ENCODE measurements around the gene TOP3B.

The TOP3B gene

GRCh38 chr22:21968452-21969129 is 14.0 kb downstream of the TOP3B start:
- 97 to 100% methylated on average over 1 to 5 of the region's 5 CpGs for WGBS, 2 experiments (ENCODE audit: insufficient coverage in 2 of 2)
- H3K4me1 ChIP-seq (ENCODE audit: control insufficient read depth, insufficient read depth, low read length, poor library complexity, severe bottlenecking), result no peaks in the 10 kb centered on the region
- H3K4me3 ChIP-seq (ENCODE audit: extremely low read depth, insufficient read depth, low read length, poor library complexity, severe bottlenecking), result no peak overlapping the region
- no peaks in the 10 kb centered on the region for H3K9me3 ChIP-seq (ENCODE audit: control insufficient read depth, low read length)
- H3K27ac ChIP-seq (ENCODE audit: low read depth, low read length, severe bottlenecking), result no peak overlapping the region
- H3K36me3 ChIP-seq (ENCODE audit: control insufficient read depth, insufficient read depth, low read length), result peaks cover 89% of the 10 kb centered on the region

GRCh38 chr22:21967693-21968271 is 14.8 kb downstream of the TOP3B start:
- 90 to 96% methylated on average over 7 of the region's 7 CpGs for WGBS, 2 experiments (ENCODE audit: insufficient coverage in 2 of 2)
- Histone ChIP-seq H3K4me1 (ENCODE audit: control insufficient read depth, insufficient read depth, low read length, poor library complexity, severe bottlenecking) (no peaks in the 10 kb centered on the region), H3K27ac (ENCODE audit: low read depth, low read length, severe bottlenecking) (no peak overlapping the region), H3K36me3 (ENCODE audit: control insufficient read depth, insufficient read depth, low read length) (peaks cover 88% of the 10 kb centered on the region), H3K4me3 (ENCODE audit: extremely low read depth, insufficient read depth, low read length, poor library complexity, severe bottlenecking) (no peak overlapping the region), H3K9me3 (ENCODE audit: control insufficient read depth, low read length) (no peaks in the 10 kb centered on the region)

GRCh38 chr22:21966643-21967516 is 15.7 kb downstream of the TOP3B start:
- H3K4me1 ChIP-seq (ENCODE audit: control insufficient read depth, insufficient read depth, low read length, poor library complexity, severe bottlenecking), result no peaks in the 10 kb centered on the region
- WGBS, 2 experiments (ENCODE audit: insufficient coverage in 2 of 2), result 91 to 96% methylated on average over 14 to 15 of the region's 16 CpGs
- H3K36me3 ChIP-seq (ENCODE audit: control insufficient read depth, insufficient read depth, low read length), result peaks cover 89% of the 10 kb centered on the region
- H3K27ac ChIP-seq (ENCODE audit: low read depth, low read length, severe bottlenecking), result no peak overlapping the region
- no peak overlapping the region for H3K4me3 ChIP-seq (ENCODE audit: extremely low read depth, insufficient read depth, low read length, poor library complexity, severe bottlenecking)
- no peaks in the 10 kb centered on the region for H3K9me3 ChIP-seq (ENCODE audit: control insufficient read depth, low read length)

GRCh38 chr22:21965762-21966288 is 16.8 kb downstream of the TOP3B start:
- peaks cover 90% of the 10 kb centered on the region for H3K36me3 ChIP-seq (ENCODE audit: control insufficient read depth, insufficient read depth, low read length)
- H3K9me3 ChIP-seq (ENCODE audit: control insufficient read depth, low read length), result no peaks in the 10 kb centered on the region
- no peak overlapping the region for H3K27ac ChIP-seq (ENCODE audit: low read depth, low read length, severe bottlenecking)
- WGBS, 2 experiments (ENCODE audit: insufficient coverage in 2 of 2), result 87 to 96% methylated on average over 4 to 6 of the region's 6 CpGs
- no peak overlapping the region for H3K4me3 ChIP-seq (ENCODE audit: extremely low read depth, insufficient read depth, low read length, poor library complexity, severe bottlenecking)
- H3K4me1 ChIP-seq (ENCODE audit: control insufficient read depth, insufficient read depth, low read length, poor library complexity, severe bottlenecking), result no peaks in the 10 kb centered on the region

GRCh38 chr22:21964918-21965484 is 17.6 kb downstream of the TOP3B start:
- Histone ChIP-seq H3K9me3 (ENCODE audit: control insufficient read depth, low read length) (no peaks in the 10 kb centered on the region), H3K27ac (ENCODE audit: low read depth, low read length, severe bottlenecking) (no peak overlapping the region), H3K4me3 (ENCODE audit: extremely low read depth, insufficient read depth, low read length, poor library complexity, severe bottlenecking) (no peak overlapping the region), H3K36me3 (ENCODE audit: control insufficient read depth, insufficient read depth, low read length) (peaks cover 90% of the 10 kb centered on the region), H3K4me1 (ENCODE audit: control insufficient read depth, insufficient read depth, low read length, poor library complexity, severe bottlenecking) (no peaks in the 10 kb centered on the region)
- 96 to 100% methylated on average over 2 to 5 of the region's 6 CpGs for WGBS, 2 experiments (ENCODE audit: insufficient coverage in 2 of 2)

- 89 to 98% methylated on average over 12 to 14 of the region's 15 CpGs for WGBS, 2 experiments (ENCODE audit: insufficient coverage in 2 of 2)
- Histone ChIP-seq H3K27ac (ENCODE audit: low read depth, low read length, severe bottlenecking) (no peak overlapping the region), H3K36me3 (ENCODE audit: control insufficient read depth, insufficient read depth, low read length) (peaks cover 94% of the 10 kb centered on the region), H3K4me3 (ENCODE audit: extremely low read depth, insufficient read depth, low read length, poor library complexity, severe bottlenecking) (no peak overlapping the region), H3K4me1 (ENCODE audit: control insufficient read depth, insufficient read depth, low read length, poor library complexity, severe bottlenecking) (no peaks in the 10 kb centered on the region), H3K9me3 (ENCODE audit: control insufficient read depth, low read length) (no peaks in the 10 kb centered on the region)
These were observed 18.4 kb downstream of the TOP3B start for GRCh38 chr22:21964234-21964633.

GRCh38 chr22:21963790-21964211 is 18.8 kb downstream of the TOP3B start:
- WGBS, 2 experiments (ENCODE audit: insufficient coverage in 2 of 2), result 95 to 96% methylated on average over 11 to 17 of the region's 19 CpGs
- H3K36me3 ChIP-seq (ENCODE audit: control insufficient read depth, insufficient read depth, low read length), result peaks cover 94% of the 10 kb centered on the region
- H3K27ac ChIP-seq (ENCODE audit: low read depth, low read length, severe bottlenecking), result no peak overlapping the region
- H3K4me3 ChIP-seq (ENCODE audit: extremely low read depth, insufficient read depth, low read length, poor library complexity, severe bottlenecking), result no peak overlapping the region
- H3K4me1 ChIP-seq (ENCODE audit: control insufficient read depth, insufficient read depth, low read length, poor library complexity, severe bottlenecking), result no peaks in the 10 kb centered on the region
- no peaks in the 10 kb centered on the region for H3K9me3 ChIP-seq (ENCODE audit: control insufficient read depth, low read length)

GRCh38 chr22:21963286-21963685 is 19.3 kb downstream of the TOP3B start:
- no peak overlapping the region for H3K4me3 ChIP-seq (ENCODE audit: extremely low read depth, insufficient read depth, low read length, poor library complexity, severe bottlenecking)
- WGBS, 2 experiments (ENCODE audit: insufficient coverage in 2 of 2), result 98 to 100% methylated on average over 3 to 5 of the region's 7 CpGs
- H3K27ac ChIP-seq (ENCODE audit: low read depth, low read length, severe bottlenecking), result no peak overlapping the region
- no peaks in the 10 kb centered on the region for H3K9me3 ChIP-seq (ENCODE audit: control insufficient read depth, low read length)
- H3K36me3 ChIP-seq (ENCODE audit: control insufficient read depth, insufficient read depth, low read length), result peaks cover 89% of the 10 kb centered on the region
- no peaks in the 10 kb centered on the region for H3K4me1 ChIP-seq (ENCODE audit: control insufficient read depth, insufficient read depth, low read length, poor library complexity, severe bottlenecking)

- H3K4me3 ChIP-seq (ENCODE audit: extremely low read depth, insufficient read depth, low read length, poor library complexity, severe bottlenecking), result no peak overlapping the region
- H3K36me3 ChIP-seq (ENCODE audit: control insufficient read depth, insufficient read depth, low read length), result peaks cover 82% of the 10 kb centered on the region
- H3K9me3 ChIP-seq (ENCODE audit: control insufficient read depth, low read length), result no peaks in the 10 kb centered on the region
- no peaks in the 10 kb centered on the region for H3K4me1 ChIP-seq (ENCODE audit: control insufficient read depth, insufficient read depth, low read length, poor library complexity, severe bottlenecking)
- H3K27ac ChIP-seq (ENCODE audit: low read depth, low read length, severe bottlenecking), result no peak overlapping the region
- WGBS, 2 experiments (ENCODE audit: insufficient coverage in 2 of 2), result 97% methylated on average over 11 of the region's 11 CpGs
These were observed 20.0 kb downstream of the TOP3B start for GRCh38 chr22:21962655-21962949.

- Histone ChIP-seq H3K9me3 (ENCODE audit: control insufficient read depth, low read length) (no peaks in the 10 kb centered on the region), H3K4me1 (ENCODE audit: control insufficient read depth, insufficient read depth, low read length, poor library complexity, severe bottlenecking) (no peaks in the 10 kb centered on the region), H3K36me3 (ENCODE audit: control insufficient read depth, insufficient read depth, low read length) (peaks cover 77% of the 10 kb centered on the region), H3K4me3 (ENCODE audit: extremely low read depth, insufficient read depth, low read length, poor library complexity, severe bottlenecking) (no peak overlapping the region), H3K27ac (ENCODE audit: low read depth, low read length, severe bottlenecking) (no peak overlapping the region)
- WGBS, 2 experiments (ENCODE audit: insufficient coverage in 2 of 2), result 98 to 99% methylated on average over 21 to 23 of the region's 23 CpGs
These were observed 20.5 kb downstream of the TOP3B start for GRCh38 chr22:21961886-21962654.
